ENCODE data around the gene KIAA1671. TPM values are rescaled to one million over a fixed set of nuclear protein-coding genes. Genes with fewer than 3 reads are reported as not detected.

Gene KIAA1671
- polyA plus RNA-seq, 1 of the 3 experiments (the other 2 are of a cell fraction): 7.4 TPM

- ChIA-PET CTCF (interaction anchor here (1.0 to 1.2 kb wide), 2 partner anchors 28 to 82 kb away, joined by 3 to 7 read pairs; no protein-coding TSS in a partner anchor), POLR2A (no interaction called here)
- TF ChIP-seq USF1 (IDR thresholded peaks at IDR 0.05; ENCODE audit: borderline replicate concordance, low read depth): no peak
- TF ChIP-seq RAD21 (IDR thresholded peaks at IDR 0.05; ENCODE audit: low read length): no peak
- Histone ChIP-seq H4K20me1 (ENCODE audit: insufficient read depth) (no peaks in the 10 kb centered on the region), H3K79me2 (ENCODE audit: insufficient read depth) (no peaks in the 10 kb centered on the region), H3K9me2 (no peaks in the 10 kb centered on the region), H2AFZ (ENCODE audit: low read depth) (no peak overlapping the region), H3K36me3 (replicated peaks in 1 of 2; ENCODE audit: control insufficient read depth in 1 of 2, insufficient read depth in 2 of 2, low read length in 1 of 2) (peaks cover 0 to 3% of the 10 kb centered on the region in 2 experiments), H3K4me2 (no peak overlapping the region), H3F3A (replicated peaks; ENCODE audit: insufficient read depth) (no peaks in the 10 kb centered on the region), H3K4me1 (ENCODE audit: control insufficient read depth in 1 of 2, insufficient read depth in 2 of 2, low read depth in 1 of 2, low read length in 1 of 2) (peaks cover 0 to 11% of the 10 kb centered on the region in 2 experiments; a peak in 1 of 4 replicates), H3K27ac (ENCODE audit: low read depth in 2 of 2, low read length in 1 of 2) (no peak overlapping the region), H3K9me3 (no peaks in the 10 kb centered on the region), H3K4me3 (ENCODE audit: low read depth in 2 of 2, low read length in 1 of 2) (no peak overlapping the region), H3K27me3 (ENCODE audit: insufficient read depth) (no peaks in the 10 kb centered on the region), H3K9ac (no peak overlapping the region)
- DNase-seq: no peak
- WGBS (ENCODE audit: low lambda C conversion rate): 87% methylated on average over 1 of the region's 1 CpG
Observed at GRCh38 chr22:25019427-25020184, 67.1 kb downstream of the KIAA1671 start.

- H4K20me1 ChIP-seq (ENCODE audit: insufficient read depth): no peaks in the 10 kb centered on the region
- CTCF ChIA-PET: interaction anchor here (0.8 to 1.8 kb wide), 3 partner anchors 13 to 83 kb away, joined by 3 to 6 read pairs (median 6); no protein-coding TSS in a partner anchor
- no peak for TF ChIP-seq ZBTB33 (IDR thresholded peaks at IDR 0.05; ENCODE audit: borderline replicate concordance, low read depth)
- H3K9me3 ChIP-seq: no peaks in the 10 kb centered on the region
- no peak overlapping the region for H2AFZ ChIP-seq (ENCODE audit: low read depth)
- POLR2A ChIA-PET: no interaction called here
- WGBS (ENCODE audit: low lambda C conversion rate): 96% methylated on average over 3 of the region's 3 CpGs
- H3K4me3 ChIP-seq (ENCODE audit: low read depth in 2 of 2, low read length in 1 of 2): no peak overlapping the region
- no peak overlapping the region for H3K4me2 ChIP-seq
- no peaks in the 10 kb centered on the region for H3K9me2 ChIP-seq
- H3K4me1 ChIP-seq (ENCODE audit: control insufficient read depth in 1 of 2, insufficient read depth in 2 of 2, low read depth in 1 of 2, low read length in 1 of 2): peaks cover 8 to 17% of the 10 kb centered on the region in 2 experiments; a peak in 1 of 4 replicates
- H3K79me2 ChIP-seq (ENCODE audit: insufficient read depth): no peaks in the 10 kb centered on the region
- no peaks in the 10 kb centered on the region for H3K36me3 ChIP-seq (replicated peaks in 1 of 2; ENCODE audit: control insufficient read depth in 1 of 2, insufficient read depth in 2 of 2, low read length in 1 of 2)
- H3K27me3 ChIP-seq (ENCODE audit: insufficient read depth): no peaks in the 10 kb centered on the region
- no peaks in the 10 kb centered on the region for H3F3A ChIP-seq (replicated peaks; ENCODE audit: insufficient read depth)
- H3K27ac ChIP-seq (ENCODE audit: low read depth in 2 of 2, low read length in 1 of 2): no peak overlapping the region
- H3K9ac ChIP-seq: no peak overlapping the region
- no peak for DNase-seq
Observed at GRCh38 chr22:25021409-25021808, 68.9 kb downstream of the KIAA1671 start.

- Histone ChIP-seq H4K20me1 (ENCODE audit: insufficient read depth) (no peaks in the 10 kb centered on the region), H3F3A (replicated peaks; ENCODE audit: insufficient read depth) (no peaks in the 10 kb centered on the region), H3K36me3 (replicated peaks in 1 of 2; ENCODE audit: control insufficient read depth in 1 of 2, insufficient read depth in 2 of 2, low read length in 1 of 2) (no peaks in the 10 kb centered on the region), H3K4me3 (ENCODE audit: low read depth in 2 of 2, low read length in 1 of 2) (no peak overlapping the region), H3K9me2 (no peaks in the 10 kb centered on the region), H3K27ac (ENCODE audit: low read depth in 2 of 2, low read length in 1 of 2) (no peak overlapping the region), H3K9ac (no peak overlapping the region), H3K4me1 (ENCODE audit: control insufficient read depth in 1 of 2, insufficient read depth in 2 of 2, low read depth in 1 of 2, low read length in 1 of 2) (peaks cover 13 to 17% of the 10 kb centered on the region in 2 experiments; a peak in 1 of 4 replicates), H3K27me3 (ENCODE audit: insufficient read depth) (no peaks in the 10 kb centered on the region), H2AFZ (ENCODE audit: low read depth) (no peak overlapping the region), H3K4me2 (no peak overlapping the region), H3K9me3 (no peaks in the 10 kb centered on the region), H3K79me2 (ENCODE audit: insufficient read depth) (peaks cover 3% of the 10 kb centered on the region; the same call in 1 of the 2 replicates)
- DNase-seq: no peak
- POLR2A ChIA-PET: no interaction called here
- WGBS (ENCODE audit: low lambda C conversion rate): 92% methylated on average over 9 of the region's 11 CpGs
- CTCF ChIA-PET: interaction anchor here (1.3 to 1.8 kb wide), 3 partner anchors 12 to 35 kb away, joined by 4 to 6 read pairs (median 6); no protein-coding TSS in a partner anchor
- TF ChIP-seq USF1 (IDR thresholded peaks at IDR 0.05; ENCODE audit: borderline replicate concordance, low read depth) (no peak), FOXM1 (IDR thresholded peaks at IDR 0.05; ENCODE audit: low read depth) (no peak), RFX5 (IDR thresholded peaks at IDR 0.05; ENCODE audit: low read length) (no peak)
Observed at GRCh38 chr22:25021976-25022711, 69.6 kb downstream of the KIAA1671 start.
